NCI-H2107 treated with DMSO at 0.1 percent for 48 hours (cell line): Measurements from ENCODE around the gene GCNT3.
"Not testable (repeated sequence)": the region's sequence is repeated elsewhere in the genome, so short reads cannot be mapped to it uniquely, and the experiment has no call there.

Experiments used
- DNase-seq: peaks from one replicate; lab custom pipeline; 2025; ENCODE audit not compliant: unreplicated experiment; lab: John Stamatoyannopoulos, UW

GCNT3 gene

GRCh38 chr15:59616379-59616778 lies 4.8 kb downstream of the GCNT3 start:
- DNase-seq: peak; percentile 28

- no peak for DNase-seq
These were observed 6.8 kb downstream of the GCNT3 start for GRCh38 chr15:59618406-59618805.

- no peak for DNase-seq
These were observed 10.7 kb downstream of the GCNT3 start for GRCh38 chr15:59622289-59622688.

- DNase-seq: no peak
These were observed 21.1 kb downstream of the GCNT3 start for GRCh38 chr15:59632714-59633113.

- no peak for DNase-seq
These were observed 24.6 kb downstream of the GCNT3 start for GRCh38 chr15:59636184-59636583.

- not testable (repeated sequence) for DNase-seq
These were observed 25.9 kb downstream of the GCNT3 start for GRCh38 chr15:59637507-59637906.

- DNase-seq: no peak
These were observed 30.8 kb downstream of the GCNT3 start for GRCh38 chr15:59642351-59642750.

- DNase-seq: no peak
These were observed 33.2 kb downstream of the GCNT3 start for GRCh38 chr15:59644756-59645155.

- DNase-seq: not testable (repeated sequence)
These were observed 34.2 kb downstream of the GCNT3 start for GRCh38 chr15:59645812-59646211.

- DNase-seq: no peak
These were observed 34.7 kb downstream of the GCNT3 start for GRCh38 chr15:59646277-59646676.

GRCh38 chr15:59647085-59647484 lies 35.5 kb downstream of the GCNT3 start:
- no peak for DNase-seq

GRCh38 chr15:59649603-59650002 lies 38.0 kb downstream of the GCNT3 start:
- DNase-seq: no peak

- no peak for DNase-seq
These were observed 42.5 kb downstream of the GCNT3 start for GRCh38 chr15:59654046-59654445.

GRCh38 chr15:59656897-59657634 lies 45.5 kb downstream of the GCNT3 start, which contains the start of gene GTF2A2:
TSS of gene GTF2A2 (minus strand) at chr15:59657515. CDS start at chr15:59652277, 5,238 bp downstream.
- DNase-seq: peak; percentile 62

GRCh38 chr15:59657635-59658125 lies 46.1 kb downstream of the GCNT3 start:
- DNase-seq: no peak

- no peak for DNase-seq
These were observed 47.8 kb downstream of the GCNT3 start for GRCh38 chr15:59659366-59659765.

GRCh38 chr15:59662260-59662659 lies 50.7 kb downstream of the GCNT3 start:
- no peak for DNase-seq

- DNase-seq: no peak
These were observed 57.0 kb downstream of the GCNT3 start for GRCh38 chr15:59668556-59668955.
